GM18508 (cell line): ENCODE data around the gene NLRP14.

Experiments
- ATAC-seq: cut with Tn5 transposase; IDR thresholded peaks from one replicate; pipeline ENCODE4 v1.9.1; 2021; ENCODE audit warnings: moderate number of reproducible peaks; ENCODE audit not compliant: insufficient read depth, unreplicated experiment

The NLRP14 gene, protein sequence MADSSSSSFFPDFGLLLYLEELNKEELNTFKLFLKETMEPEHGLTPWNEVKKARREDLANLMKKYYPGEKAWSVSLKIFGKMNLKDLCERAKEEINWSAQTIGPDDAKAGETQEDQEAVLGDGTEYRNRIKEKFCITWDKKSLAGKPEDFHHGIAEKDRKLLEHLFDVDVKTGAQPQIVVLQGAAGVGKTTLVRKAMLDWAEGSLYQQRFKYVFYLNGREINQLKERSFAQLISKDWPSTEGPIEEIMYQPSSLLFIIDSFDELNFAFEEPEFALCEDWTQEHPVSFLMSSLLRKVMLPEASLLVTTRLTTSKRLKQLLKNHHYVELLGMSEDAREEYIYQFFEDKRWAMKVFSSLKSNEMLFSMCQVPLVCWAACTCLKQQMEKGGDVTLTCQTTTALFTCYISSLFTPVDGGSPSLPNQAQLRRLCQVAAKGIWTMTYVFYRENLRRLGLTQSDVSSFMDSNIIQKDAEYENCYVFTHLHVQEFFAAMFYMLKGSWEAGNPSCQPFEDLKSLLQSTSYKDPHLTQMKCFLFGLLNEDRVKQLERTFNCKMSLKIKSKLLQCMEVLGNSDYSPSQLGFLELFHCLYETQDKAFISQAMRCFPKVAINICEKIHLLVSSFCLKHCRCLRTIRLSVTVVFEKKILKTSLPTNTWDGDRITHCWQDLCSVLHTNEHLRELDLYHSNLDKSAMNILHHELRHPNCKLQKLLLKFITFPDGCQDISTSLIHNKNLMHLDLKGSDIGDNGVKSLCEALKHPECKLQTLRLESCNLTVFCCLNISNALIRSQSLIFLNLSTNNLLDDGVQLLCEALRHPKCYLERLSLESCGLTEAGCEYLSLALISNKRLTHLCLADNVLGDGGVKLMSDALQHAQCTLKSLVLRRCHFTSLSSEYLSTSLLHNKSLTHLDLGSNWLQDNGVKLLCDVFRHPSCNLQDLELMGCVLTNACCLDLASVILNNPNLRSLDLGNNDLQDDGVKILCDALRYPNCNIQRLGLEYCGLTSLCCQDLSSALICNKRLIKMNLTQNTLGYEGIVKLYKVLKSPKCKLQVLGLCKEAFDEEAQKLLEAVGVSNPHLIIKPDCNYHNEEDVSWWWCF

DNA sequence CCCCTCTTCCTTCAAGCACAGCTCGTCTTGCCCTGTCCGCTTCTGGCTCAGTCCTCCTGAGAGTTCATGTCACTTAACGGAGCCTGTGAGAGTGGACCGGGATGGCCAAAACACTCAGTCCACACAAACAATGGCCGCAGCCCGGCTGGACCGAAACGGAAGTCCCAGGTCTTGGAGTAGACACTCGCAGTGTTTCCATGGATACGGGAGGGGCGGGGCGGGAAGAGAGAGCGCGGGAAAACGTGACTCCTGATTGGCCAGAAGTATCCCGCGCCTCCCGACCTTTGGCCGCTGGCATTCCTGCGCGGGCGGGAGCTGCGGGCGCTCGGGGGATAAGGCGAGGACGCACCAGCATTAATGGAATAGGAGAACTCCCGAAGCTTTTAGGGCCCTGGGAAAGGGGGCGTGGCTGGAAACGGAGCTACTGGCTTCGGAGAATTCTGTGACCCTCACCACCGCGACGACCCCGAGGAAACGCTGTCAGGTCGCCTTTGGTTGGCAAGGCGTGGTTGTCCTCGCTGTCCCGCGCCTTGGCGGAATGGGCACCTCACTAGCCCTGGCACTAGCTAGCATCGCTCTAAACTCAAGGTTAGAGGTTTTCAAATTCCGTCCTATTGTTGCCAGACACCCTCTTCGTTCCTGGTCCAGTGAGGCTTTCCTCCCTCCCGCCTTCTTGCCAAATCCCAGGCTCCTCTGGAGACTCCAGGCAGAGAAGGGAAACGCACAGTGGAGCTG is at the start of gene NLRP14, which contains the start of gene ZNF214:
TSS of gene NLRP14 (plus strand) at position 297 of the 735 bp plus-strand sequence. CDS start 18,108 bp downstream, outside the sequence.
TSS of gene ZNF214 (minus strand) at position 164 of the 735 bp plus-strand sequence. CDS start 17,511 bp downstream, outside the sequence.
- no peak for ATAC-seq

DNA sequence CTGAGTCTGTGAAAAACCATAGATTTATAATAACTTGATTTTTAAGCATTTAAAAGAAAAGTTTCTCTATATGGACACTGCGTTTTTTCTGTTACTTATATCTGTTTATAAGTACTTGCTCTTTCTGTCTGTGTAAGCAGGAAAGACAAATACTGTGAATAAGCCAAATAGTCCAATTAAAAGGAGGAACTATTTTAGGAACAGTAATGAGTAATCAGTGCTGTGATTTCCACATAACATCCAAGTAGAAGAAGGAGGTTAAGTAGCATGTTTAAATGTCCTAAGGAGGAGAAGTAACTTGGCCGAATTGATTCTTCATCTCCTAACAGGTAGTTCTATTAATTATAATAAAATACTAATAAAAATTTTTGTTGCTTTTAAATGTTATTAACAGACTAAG is 40.9 kb upstream of the NLRP14 start:
- ATAC-seq, result no peak

DNA sequence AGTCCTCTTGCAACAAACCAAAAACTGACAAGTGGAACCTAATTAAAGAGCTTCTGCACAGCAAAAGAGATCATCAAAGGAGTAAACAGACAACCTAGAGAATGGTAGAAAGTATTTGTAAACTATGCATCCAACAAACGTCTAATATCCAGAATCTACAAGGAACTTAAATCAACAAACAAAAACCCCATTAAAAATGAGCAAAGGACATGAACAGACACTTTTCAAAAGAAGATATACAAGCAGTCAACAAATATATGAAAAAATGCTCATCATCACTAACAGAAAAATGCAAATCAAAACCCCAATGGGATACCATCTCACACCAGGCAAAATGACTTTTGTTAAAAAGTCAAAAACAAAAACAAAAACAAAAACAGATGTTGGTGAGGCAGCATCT is 33.8 kb upstream of the NLRP14 start:
- ATAC-seq, result no peak

DNA sequence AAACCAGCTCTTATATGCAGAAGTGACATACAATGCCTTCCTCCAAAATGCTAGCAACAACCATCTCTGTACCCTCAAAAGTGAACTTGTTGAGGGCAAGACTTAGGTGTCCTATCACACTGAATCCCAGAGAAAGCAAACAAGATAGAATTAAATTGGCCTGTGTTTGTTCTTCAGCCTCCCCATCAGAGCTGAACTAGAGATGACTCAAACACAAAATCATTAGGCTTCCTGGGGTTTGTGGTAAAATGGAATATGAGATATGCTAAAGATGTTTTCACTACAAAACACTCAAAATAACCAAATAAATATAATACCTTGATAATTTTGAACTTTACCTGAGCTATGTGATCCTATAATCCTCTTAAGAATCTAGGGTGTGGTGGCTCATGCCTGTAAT is 31.8 kb upstream of the NLRP14 start:
- ATAC-seq, result no peak

DNA sequence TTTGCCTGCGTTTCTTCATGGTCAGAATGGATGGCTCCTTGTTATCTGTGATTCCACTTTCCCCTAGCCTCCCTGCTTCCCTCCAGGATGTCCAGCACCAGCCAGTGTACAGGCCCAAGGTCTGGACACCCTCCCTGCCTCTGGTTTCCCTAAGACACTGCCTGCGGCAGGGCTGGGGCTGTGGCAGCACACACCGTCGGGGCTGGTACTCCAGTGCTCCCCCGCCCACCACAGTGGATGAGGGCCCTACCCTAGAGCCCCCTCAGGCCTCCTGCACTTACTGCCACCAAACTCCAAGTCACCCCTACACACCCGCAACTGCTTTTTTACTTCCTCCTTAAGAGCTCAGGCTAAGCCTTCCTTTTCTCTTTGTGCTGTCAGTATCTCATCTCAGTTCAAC is 29.1 kb upstream of the NLRP14 start:
- ATAC-seq, result no peak

DNA sequence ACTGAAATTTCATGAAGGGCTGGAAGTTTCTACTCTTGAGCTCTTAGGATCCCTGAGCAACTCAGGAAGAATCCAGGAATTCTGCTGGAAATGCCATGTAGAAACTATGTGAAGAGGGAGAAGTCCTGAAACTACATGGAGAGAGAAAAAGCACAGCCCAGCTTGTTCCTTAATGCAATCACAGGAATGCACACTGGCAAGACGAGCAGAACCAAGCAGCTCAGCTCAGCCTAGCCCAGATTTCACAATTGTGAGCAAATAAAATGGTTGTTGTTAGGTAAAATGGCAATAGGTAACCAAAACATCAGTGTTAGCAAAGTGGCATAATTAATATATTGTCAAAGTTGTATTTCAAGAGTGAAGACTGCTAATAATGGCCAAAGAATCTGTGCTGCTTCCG is 28.3 kb upstream of the NLRP14 start:
- no peak for ATAC-seq

DNA sequence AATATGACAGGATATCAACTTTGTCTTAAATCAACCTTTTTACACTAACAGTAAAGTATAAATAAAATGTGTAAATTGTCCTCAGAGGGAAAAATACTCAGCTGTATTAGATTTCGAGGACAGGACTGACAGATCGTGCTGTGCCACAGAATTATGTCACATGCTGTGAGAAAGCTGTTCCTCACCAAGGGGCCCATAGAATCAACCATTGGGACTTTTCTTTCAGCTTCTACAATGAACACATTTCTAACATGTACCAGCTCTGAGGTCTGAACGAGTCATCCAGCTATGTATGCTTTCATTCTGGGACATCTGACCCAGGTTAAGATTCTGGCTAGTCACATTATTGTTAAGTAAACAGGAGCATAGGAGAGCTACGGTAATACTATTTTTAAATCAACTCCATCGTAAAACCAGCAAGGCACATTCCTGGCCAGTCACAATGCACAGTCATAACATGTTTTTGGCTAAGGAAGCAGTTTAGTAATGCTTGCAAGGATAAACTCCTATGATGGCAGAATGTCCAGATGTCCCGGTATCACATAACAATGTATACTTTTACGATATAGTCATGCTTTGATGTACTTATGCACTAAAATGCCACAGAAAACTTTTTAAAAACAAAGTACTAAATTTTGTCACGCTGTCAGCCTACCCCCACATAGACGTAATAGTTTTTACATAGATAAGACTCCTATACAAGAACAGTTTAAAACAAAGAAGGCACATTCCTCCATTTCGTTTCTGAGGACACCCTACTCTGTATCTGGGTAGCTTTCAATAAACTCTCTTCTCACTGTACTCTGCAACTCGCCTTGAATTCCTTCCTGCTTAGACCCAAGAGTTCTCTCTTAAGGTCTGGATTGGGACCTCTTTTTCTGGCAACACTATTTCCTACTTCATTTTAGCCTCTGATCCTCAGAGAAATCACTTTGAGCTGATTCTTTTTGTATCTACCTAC is 27.5 kb upstream of the NLRP14 start:
- no peak for ATAC-seq

DNA sequence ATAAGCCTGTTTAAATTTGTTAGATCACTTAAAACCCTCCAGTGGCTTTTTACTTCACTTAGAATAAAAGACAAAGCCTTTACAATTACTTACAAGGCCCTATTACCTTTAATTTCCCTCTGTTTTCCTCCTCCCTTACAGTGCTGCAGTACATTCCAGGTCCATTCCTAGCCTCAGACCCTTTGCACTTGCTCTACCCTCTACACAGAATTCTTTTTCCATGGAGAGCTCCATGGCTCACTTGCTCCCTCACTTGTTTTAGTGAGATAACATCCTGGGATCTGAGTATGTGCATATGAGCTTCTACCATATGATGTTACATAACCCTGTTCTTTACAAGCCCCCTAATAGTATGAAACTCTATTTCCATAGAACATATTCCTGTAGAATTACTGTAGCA is 24.6 kb upstream of the NLRP14 start:
- no peak for ATAC-seq

DNA sequence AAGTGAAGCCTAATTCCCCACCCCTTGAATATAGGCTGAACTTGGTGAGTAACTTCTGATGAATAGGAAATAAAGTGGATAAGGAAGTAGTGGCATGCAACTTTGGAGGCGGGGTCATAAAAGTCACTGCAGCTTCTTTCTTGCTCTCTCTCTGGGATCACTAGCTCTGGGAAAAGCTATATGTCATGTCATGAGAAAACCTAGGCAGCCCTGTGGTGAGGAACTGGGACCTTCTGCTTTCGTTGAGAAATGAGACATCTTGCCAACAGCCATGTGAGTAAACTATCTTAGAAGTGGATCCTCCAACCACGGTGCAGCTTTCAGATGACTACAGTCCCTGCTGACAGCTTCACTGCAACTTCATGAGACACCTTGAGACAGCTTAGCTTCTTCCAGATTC is 15.8 kb upstream of the NLRP14 start:
- no peak for ATAC-seq

DNA sequence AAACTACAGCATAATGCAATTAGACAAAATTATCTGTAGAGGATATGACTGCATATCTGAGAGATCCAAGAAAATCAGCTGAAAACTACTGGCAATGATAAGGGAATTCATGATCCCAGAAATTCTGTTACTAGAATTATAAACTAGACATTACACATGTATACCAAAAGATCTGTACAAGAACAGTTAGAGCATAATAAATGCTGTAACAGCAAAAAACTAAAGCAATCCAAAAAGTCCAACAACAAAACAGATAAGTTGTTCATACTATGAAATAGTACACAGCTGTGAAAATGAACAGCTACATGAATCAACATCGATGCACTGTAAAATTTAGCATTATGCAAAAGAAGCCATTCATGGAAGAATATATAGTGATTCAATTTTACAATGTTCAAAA is 6.2 kb upstream of the NLRP14 start:
- ATAC-seq, result no peak

DNA sequence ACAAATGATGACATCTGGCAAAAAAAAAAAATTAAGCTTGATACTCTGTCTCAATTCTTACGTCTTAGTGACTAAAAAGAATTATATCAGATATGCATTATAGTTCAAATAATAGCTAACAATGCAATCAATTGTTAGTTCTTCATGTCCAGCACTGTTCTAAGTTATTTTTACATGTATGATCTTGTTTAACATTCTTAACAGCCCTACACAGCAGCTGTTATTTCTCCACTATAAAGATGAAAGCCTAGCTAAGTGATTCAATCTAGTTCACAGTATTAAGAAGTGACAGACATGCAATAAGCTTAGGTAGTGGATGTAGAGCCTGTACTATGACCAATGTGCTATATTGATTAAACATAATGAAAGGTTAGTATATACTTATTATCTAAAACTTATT is 4.3 kb upstream of the NLRP14 start:
- ATAC-seq, result no peak

DNA sequence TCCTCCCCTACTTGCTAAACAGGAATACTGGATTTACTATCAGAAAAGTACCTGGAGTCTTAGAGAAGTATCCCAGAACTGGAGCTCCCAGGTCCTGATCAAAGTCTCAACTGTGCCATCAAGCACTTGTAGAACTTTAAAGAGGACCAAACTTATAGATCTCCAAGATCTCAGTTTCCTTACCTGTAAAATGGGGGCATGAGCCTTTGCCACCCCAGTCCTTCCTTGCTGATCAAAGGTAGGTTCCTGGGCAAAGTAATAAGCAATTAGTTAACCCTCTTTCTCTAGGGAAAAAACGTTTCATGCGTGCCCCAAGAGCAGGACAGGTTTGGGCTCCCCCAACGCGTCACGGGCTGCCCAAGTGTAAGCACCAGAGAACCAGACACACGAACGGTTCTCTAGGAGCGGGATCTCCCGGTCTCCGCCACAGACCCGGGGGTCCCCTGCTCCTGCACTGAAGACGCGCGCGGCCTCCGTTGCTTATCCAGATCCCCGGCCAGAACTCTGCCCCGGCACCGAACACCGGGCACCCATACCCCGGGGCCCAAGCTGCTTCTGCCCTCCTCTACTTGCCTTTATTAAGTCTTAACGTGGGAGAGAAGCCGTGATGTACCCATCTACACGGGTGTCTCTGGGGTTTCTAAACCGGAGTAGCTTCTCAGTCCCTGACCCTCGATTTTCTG is 638 bp upstream of the NLRP14 start:
- no peak for ATAC-seq

DNA sequence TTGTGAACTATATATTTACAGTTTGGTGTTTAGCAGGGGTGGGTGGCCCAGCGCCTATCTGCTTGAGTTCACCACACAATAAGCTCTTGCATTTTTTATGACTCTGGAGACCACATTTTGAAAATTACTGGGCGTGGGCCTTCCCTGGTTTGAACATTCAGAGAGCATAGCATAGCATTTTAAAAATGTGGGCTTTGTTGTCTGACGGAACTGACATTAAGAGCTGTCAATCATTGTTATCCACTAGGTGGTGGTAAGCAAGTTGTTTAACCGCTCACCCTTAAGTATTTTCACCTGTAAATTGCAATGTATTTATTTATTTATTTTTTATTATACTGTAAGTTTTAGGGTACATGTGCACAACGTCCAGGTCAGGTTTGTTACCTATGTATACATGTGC is 1.0 kb downstream of the NLRP14 start:
- no peak for ATAC-seq

DNA sequence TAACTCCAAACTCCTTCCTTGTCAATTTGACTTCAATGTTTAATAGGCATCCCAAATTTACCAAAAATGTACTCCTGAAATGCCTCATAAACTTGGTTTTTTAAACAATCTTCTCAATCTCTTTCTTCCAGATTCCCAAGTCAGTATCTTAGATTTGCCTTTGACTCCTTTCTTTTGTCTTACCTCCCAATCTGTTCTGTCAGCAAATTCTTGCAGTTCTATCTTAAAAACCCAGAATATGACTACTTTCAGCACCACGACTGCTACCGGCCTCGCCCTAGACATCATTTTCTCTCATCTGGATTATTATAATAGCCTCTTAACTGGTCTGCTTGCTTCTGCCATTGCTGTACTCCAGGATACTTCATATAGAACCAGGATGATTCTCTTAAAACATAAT is 7.9 kb downstream of the NLRP14 start:
- no peak for ATAC-seq

DNA sequence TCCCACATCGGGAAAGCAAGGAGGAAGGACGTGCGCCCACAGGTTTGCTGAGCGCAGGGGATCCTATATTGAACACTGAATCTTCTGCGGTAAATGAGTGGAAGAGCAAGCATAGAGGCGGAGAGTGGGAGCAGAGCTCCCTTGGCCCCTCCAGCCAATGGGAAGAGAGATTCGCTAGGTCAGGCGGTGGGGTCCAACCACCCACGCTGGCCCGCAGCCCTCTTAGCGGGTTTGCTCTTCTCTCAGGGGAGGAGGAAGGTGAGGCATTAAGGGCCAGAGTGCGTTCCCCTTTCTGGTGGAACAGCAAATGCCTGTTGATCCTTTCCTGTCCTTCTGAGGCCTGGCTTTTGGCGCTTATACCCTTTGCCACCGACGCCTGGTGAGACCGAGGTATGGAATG is 10.6 kb downstream of the NLRP14 start:
- no peak for ATAC-seq

DNA sequence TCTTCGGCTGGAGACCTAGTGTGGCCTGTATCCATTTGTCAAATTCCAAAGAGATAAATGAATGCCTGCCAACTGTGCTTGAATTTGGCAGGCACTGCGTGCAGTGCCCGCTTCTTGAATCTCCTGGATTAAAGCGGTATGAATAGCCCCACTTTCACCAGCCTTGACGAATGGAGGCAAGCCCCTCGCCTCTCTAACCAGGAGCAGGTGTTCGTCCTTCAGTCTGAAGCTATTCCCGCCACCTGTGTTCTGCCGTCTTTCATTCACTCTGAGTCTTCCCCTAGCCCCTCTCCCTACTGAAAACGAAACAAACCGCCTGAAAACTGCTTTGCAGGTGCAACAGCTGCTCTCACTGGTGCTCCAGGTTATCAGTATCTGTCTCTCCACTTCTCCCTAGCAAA is 11.2 kb downstream of the NLRP14 start:
- ATAC-seq, result no peak

DNA sequence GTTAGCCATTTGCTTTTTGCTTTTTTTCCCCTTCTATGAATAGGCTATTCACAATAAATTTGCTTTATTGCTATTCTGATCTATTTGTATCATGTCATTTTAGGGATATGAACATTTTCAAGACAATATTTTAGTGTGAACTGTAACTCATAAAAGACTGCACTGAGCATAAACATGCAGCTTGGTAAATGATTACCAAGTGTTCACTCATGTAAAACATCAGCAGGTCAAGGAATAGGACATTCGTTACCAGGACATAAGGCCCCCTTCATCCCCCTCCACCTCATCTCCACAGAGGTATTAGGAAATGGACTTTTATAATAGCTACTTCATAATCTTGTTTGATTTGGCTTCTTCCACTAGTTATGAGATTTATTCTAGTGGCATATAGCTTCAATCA is 12.4 kb downstream of the NLRP14 start:
- ATAC-seq, result no peak

DNA sequence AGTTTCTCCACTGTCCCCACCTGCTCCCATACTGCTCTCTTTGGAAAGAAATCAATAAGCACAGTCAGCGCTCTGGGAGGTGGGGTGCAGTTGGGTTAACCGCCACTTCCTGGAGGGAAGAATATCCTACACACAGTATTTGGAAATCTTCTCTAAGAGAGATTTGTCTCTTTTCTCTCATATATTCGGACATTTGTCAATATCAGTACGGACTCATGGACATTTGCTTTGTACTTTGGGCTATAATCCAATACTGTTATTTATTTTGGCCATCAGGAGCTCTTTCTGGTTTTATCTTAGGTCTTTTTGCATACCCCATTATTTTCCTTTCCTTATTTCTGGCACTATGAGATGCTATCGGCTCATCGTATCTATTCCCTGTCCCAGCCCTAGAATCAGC is 13.7 kb downstream of the NLRP14 start:
- no peak for ATAC-seq
